HG03442 (cell line): ENCODE measurements around the gene SLC29A4.
"Not testable (repeated sequence)": the region's sequence is repeated elsewhere in the genome, so short reads cannot be mapped to it uniquely, and the experiment has no call there.

Experiments used
- ATAC-seq: cut with Tn5 transposase; IDR thresholded peaks from one replicate; pipeline ENCODE4 v1.9.1; 2021; ENCODE audit warnings: mild to moderate bottlenecking, moderate library complexity; ENCODE audit not compliant: unreplicated experiment

The SLC29A4 gene

DNA sequence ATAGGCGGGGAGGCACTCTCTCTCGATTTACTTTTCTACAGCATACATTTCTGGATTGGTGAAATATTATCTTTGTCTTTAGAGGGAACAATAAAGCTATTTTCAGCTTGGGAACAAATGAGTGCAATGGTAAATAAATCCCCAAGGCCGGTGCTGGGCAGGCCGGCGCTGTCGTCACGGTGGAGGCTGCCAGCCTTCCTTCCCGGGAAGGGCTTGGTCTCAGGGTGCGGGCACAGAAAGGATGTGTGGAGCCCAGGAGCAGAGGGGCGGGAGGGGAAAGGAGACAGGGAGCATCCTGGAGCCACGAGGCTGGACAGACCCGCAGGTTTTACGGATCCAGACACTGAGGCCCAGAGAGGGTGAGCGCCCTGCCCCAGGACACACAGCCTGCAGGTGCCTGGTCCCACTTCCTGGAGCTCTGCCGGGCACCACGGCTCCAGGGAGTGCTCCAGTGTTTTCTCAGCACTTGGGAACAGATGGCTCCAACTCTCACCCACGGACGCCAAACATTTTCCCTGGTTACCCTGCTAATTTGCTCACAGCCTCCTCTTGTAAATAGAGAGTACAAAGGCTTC, 8.8 kb upstream of the SLC29A4 start:
- ATAC-seq, result not testable (repeated sequence)

DNA sequence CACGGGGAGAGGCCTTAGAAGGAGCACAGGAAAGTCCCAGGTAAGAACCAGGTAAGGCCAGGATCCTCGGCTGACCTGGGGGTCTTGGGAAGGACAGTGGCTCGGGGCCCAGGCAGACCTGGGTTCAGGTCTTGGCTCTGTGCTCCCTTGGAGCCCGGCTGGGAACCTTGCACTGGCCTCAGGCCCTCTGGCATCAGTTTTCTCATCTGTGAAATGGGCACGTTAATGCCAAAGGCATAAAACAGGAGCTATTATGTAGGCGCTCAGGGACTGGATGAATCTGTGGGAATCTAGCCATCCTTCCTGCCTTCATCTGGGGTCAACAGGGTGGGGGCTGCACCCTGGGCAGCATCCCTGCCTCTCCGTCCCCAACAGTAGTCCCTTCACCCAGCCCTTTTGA, 8.3 kb upstream of the SLC29A4 start:
- ATAC-seq, result no peak

DNA sequence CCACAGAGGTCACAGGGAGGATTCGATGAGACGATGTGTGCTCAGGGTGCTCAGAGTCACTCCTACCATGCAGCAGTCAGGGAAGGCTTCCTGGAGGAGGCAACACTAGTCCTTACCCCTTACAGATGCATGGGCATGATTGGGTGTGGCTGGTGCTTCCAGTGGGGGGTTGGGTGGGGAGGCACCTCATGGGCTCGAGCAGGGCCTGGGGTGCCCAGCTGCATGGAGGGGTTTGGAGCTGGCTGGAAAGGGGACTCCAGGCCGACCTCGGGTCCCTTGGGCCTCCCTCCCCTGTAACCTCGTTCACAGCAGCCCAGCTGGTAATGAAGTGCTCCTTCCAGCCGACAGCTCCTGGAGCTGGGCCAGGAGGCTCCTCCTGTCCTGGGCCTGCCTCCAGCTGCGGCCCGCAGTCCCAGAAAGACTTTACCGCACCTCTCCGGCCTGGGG, 7.7 kb upstream of the SLC29A4 start:
- ATAC-seq, result not testable (repeated sequence)

DNA sequence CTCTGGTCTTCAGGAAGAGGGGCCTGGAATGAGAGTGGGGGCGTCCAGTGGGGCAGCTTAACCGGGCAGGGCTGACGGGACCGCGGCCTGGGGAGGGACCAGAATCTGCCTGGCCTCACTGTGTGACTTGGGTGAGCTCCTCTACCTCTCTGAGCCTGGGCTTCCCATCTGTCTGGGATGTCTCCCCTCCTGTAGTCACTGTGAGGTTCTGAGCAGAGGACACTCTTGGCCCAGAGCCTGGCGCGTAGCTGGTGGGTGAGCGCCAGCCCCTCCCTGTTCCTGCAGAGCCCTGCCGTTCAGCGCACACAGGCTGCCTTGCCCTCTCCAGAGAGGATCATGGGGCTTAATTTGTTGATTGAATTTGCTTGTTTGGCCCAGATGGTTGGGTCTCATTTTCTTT, 7.2 kb upstream of the SLC29A4 start:
- ATAC-seq, result not testable (repeated sequence)

DNA sequence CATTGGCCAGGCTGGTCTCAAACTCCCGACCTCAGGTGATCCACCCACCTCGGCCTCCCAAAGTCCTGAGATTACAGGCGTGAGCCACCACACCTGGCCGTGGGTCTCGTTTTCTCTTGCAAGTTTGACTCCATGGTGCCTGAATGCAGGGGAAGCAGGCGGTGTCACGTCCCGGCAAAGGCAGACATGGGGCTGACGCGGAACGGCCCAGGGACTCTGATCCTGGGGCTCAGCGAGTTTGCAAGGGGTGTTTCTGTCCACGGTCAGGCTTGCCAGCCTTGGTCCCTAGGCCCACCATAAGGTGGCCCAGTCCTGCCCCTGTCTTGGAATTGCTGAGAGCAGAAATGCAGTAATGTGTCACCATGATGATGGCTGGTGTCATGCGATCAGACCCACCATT, 6.6 kb upstream of the SLC29A4 start:
- not testable (repeated sequence) for ATAC-seq

DNA sequence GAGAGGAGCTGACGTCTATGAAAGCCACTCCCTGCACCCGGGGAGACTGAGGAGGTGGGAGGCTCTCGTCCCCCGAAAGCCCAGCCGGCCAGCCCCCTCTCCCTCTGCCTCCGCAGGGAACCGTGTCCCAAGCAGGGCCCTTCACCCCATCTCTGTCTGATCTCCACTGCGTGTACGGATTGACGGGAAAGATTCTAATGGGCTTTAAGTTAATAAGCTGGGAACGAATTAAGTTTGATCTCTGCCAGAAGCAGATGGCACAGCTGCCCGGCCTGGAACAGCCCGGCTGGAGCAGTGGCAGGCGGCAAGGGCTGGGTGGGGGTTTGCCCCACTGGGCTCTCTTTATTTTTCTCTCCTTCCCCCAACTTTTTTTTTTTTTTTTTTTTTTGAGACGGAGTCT, 6.1 kb upstream of the SLC29A4 start:
- ATAC-seq, result no peak

DNA sequence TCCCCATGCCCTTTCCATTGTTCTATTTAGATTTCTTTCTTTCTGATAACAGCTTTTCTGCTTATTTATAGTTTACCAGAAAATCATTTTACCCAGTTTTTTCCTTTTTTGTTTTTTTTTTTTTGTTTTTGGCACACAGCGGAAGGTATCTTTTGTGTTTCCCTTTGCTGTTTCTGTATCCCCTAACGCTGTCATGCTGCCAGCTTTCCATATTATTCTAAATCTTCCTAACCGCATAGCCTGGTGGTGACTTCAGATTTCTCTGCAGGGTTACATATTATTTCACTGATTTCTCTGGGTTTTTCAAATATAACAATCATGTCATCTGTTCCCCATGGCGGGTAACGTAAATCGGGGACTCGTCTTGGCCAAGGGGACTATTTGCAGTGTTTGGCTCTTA, 4.0 kb upstream of the SLC29A4 start:
- ATAC-seq, result no peak

GRCh38 chr7:5279734-5280133, 3.0 kb upstream of the SLC29A4 start:
- ATAC-seq, result no peak

GRCh38 chr7:5281598-5282500, 894 bp upstream of the SLC29A4 start:
- not testable (repeated sequence) for ATAC-seq

- no peak for ATAC-seq
These were observed 919 bp downstream of the SLC29A4 start for GRCh38 chr7:5283421-5284303.

GRCh38 chr7:5284304-5285281, 1.9 kb downstream of the SLC29A4 start:
- no peak for ATAC-seq

DNA sequence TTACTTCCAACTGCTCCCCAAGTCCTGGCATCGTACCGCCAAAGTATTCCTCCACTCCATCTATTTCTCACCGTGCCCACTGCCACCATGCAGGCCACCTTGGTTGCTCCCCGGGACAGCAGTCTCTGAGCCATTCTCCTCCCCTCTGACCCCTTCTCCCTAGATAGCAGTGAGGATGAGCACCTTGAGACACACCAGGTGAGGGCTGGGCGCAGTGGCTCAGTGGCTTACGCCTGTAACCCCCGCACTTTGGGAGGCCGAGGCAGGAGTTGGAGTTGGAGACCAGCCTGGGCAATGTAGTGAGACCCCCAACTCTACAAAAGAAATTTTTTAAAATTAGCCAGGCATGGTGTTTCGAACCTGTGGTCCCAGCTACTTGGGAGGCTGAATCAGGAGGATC, 4.2 kb downstream of the SLC29A4 start:
- no peak for ATAC-seq

- not testable (repeated sequence) for ATAC-seq
These were observed 4.6 kb downstream of the SLC29A4 start for GRCh38 chr7:5287373-5287772.

DNA sequence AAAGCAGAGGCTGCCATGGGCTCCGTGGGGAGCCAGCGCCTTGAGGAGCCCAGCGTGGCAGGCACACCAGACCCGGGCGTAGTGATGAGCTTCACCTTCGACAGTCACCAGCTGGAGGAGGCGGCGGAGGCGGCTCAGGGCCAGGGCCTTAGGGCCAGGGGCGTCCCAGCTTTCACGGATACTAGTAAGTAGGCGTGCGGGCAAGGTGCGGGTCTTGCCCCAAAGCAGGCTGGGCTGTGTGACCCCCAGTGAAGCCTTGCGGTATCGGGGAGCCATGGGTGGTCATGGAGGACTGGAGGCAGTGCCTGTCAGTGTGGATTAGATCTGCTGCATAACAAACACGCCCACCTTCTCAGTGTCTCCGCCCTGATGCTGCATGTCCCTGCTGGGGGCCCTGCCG, 5.1 kb downstream of the SLC29A4 start:
- no peak for ATAC-seq

DNA sequence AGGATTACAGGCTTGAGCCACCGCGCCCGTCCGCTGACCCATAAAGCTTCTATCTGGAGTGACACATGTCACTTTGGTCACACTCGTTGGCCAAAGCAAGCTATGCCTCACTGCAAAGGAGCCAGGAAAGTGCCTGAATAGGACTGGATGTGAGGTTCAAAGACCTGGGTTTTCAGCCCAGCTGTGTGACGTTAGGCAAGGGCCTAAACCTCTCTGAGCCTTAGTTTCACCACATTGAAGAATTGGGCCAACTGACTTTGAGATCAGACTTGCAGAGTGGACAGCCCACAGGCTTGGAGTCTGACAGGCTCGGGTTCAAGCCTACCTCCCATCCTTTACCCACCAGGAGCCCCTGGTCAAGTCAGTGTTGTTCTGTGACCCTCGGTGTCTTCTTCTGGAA, 5.8 kb downstream of the SLC29A4 start:
- not testable (repeated sequence) for ATAC-seq

DNA sequence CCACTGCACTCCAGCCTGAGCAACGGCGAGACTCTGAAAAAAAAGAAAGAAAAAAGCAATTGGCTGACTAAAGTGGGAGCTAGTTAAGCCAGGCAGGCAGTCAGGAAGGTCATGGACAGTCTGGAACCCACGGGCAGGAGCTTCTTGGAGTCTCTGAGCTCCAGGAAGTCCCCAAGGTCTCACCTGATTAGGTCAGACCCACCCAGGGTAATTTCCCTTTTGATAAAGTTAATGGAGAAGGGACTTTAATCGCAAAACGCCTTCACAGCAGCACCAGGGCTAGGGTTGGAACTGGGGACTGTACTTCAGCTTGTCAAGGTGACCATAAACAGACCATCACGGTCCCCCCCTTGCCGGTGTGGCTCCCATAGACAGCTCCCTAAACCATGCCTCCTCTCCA, 6.6 kb downstream of the SLC29A4 start:
- ATAC-seq, result no peak

DNA sequence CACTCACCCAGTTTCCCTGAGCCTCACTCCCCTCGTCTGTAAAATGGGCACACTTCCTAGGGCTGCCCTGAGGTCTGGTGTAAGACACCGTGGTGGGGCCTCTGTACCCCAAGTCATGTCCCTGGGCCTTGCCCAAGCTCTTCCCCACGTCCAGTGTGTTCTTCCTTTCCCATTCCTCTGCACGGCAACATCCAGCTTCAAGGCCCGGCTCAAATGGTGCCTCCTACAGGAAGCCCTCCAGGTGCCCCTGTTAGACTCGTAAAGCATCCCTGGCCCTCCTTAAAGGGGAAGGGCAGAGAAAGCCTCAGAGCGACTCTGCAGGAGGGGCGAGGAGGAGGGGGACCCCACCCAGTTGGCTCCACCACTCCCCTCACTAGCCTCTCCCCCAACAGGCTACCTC, 8.6 kb downstream of the SLC29A4 start:
- ATAC-seq, result no peak

GRCh38 chr7:5291711-5292335, 9.1 kb downstream of the SLC29A4 start:
- ATAC-seq, result not testable (repeated sequence)

- ATAC-seq, result no peak
These were observed 11.6 kb downstream of the SLC29A4 start for GRCh38 chr7:5294169-5294987.
